HG03135 (cell line): ENCODE measurements around the gene KICS2.

Experiments
- ATAC-seq: cut with Tn5 transposase; IDR thresholded peaks from one replicate; pipeline ENCODE4 v1.9.1; 2021; ENCODE audit warnings: mild to moderate bottlenecking, moderate library complexity; ENCODE audit not compliant: unreplicated experiment

The KICS2 gene

GRCh38 chr12:64175254-64175945, 46.7 kb downstream of the KICS2 start:
- no peak for ATAC-seq

GRCh38 chr12:64173456-64173855, 48.6 kb downstream of the KICS2 start:
- ATAC-seq, result no peak
